ENCODE results near the gene GPR158.

DNA sequence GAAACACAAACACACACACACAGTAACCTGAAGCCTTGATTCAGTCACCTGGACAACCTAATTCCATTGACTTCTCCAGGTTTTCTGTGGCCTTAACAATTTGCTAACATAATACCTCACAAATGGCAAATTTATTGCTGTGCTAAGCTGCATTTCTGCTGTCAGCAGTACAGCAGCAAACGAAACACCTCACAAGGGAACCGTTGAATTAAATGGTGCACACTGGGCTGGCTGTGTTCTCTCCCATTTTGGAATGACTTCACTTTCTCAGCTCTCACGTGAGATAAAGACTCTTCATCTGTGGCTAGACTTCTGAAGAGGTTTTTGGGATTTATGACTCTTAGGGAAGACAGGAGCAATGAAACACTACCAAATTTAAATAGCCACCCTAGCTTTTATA, 152.5 kb downstream of the GPR158 start:
- TF ChIP-seq SP2 (IDR thresholded peaks at IDR 0.05; ENCODE audit: low read length) (no peak), EZH2 (IDR thresholded peaks at IDR 0.05; ENCODE audit: low read depth, low read length, severe bottlenecking) (no peak), RFX5 (IDR thresholded peaks at IDR 0.05; ENCODE audit: borderline replicate concordance, low read depth, low read length) (no peak), KDM4A (IDR thresholded peaks at IDR 0.05; ENCODE audit: low read depth, low read length, severe bottlenecking) (no peak)
- TF ChIP-seq, protein P1, sequence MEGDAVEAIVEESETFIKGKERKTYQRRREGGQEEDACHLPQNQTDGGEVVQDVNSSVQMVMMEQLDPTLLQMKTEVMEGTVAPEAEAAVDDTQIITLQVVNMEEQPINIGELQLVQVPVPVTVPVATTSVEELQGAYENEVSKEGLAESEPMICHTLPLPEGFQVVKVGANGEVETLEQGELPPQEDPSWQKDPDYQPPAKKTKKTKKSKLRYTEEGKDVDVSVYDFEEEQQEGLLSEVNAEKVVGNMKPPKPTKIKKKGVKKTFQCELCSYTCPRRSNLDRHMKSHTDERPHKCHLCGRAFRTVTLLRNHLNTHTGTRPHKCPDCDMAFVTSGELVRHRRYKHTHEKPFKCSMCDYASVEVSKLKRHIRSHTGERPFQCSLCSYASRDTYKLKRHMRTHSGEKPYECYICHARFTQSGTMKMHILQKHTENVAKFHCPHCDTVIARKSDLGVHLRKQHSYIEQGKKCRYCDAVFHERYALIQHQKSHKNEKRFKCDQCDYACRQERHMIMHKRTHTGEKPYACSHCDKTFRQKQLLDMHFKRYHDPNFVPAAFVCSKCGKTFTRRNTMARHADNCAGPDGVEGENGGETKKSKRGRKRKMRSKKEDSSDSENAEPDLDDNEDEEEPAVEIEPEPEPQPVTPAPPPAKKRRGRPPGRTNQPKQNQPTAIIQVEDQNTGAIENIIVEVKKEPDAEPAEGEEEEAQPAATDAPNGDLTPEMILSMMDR (IDR thresholded peaks at IDR 0.05; ENCODE audit: control extremely low read depth in 1 of 3, insufficient read depth in 1 of 3, low read depth in 1 of 3, low read length in 3 of 3), result no peak
